AG10803 (cell line): ENCODE data around the gene UBL4A.

Source experiments
- DNase-seq: peaks from one replicate; pipeline ENCODE4 v3.0.0; 2010; ENCODE audit warnings: low read depth
- H3K4me3 ChIP-seq: 2 replicates; pipeline ENCODE4 v1.5.1; 2011; ENCODE audit warnings: mild to moderate bottlenecking, low read length, control low read depth
- CTCF ChIP-seq: conservative IDR thresholded peaks from 2 replicates; pipeline ENCODE4 v1.5.1; 2011; ENCODE audit warnings: mild to moderate bottlenecking, low read length, control low read depth, inconsistent platforms

Gene UBL4A

GRCh38 chrX:154481911-154482601 lies 4.4 kb downstream of the UBL4A start:
- TF ChIP-seq CTCF = no peak
- no peak overlapping the region for H3K4me3 ChIP-seq
- DNase-seq = no peak

GRCh38 chrX:154481195-154481594 lies 5.2 kb downstream of the UBL4A start:
- no peak overlapping the region for H3K4me3 ChIP-seq
- no peak for TF ChIP-seq CTCF
- no peak for DNase-seq

- peak; percentile 87 for DNase-seq
- no peak for TF ChIP-seq CTCF
- H3K4me3 ChIP-seq = peak within 1 kb of the TSS; percentile 64
Measured at GRCh38 chrX:154478728-154479622, 7.4 kb downstream of the UBL4A start, which contains the start of gene LAGE3. Gene LAGE3 (minus strand): TSS chrX:154479281. CDS start chrX:154478915, 366 bp downstream.

GRCh38 chrX:154477891-154478477 lies 8.4 kb downstream of the UBL4A start:
- no peak for TF ChIP-seq CTCF
- H3K4me3 ChIP-seq = peak overlapping the region; percentile 64
- no peak for DNase-seq

DNA sequence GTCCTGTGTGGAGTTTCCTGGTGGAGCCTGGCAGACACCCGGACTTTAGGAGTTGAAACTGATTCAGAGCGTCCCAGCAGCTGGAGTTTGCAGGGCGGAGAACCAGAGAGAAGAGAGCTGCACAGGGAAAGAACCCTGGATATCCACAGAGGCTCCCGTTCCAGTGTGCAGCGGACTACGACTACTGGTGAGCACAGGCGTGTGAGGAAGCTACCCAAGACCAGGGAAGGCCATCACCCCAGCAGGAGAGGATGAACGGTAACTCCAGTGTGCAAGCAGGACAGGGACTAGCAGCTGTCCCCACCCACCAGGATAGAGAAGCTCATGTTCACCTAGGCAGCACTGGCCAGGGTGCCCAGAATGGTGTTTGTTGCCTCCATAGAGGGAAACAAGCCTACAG lies 9.6 kb downstream of the UBL4A start:
- H3K4me3 ChIP-seq = no peak overlapping the region
- DNase-seq = no peak
- no peak for TF ChIP-seq CTCF

GRCh38 chrX:154473683-154474082 lies 12.7 kb downstream of the UBL4A start:
- H3K4me3 ChIP-seq = no peak overlapping the region
- DNase-seq = no peak
- TF ChIP-seq CTCF = no peak
